Smooth muscle cell (in vitro differentiated cells): ENCODE data around the gene AP1S3. TPM values are rescaled to one million over a fixed set of nuclear protein-coding genes. Genes with fewer than 3 reads are reported as not detected.

ENCODE experiments used
- DNase-seq: peaks from one replicate; lab custom pipeline; 2025; ENCODE audit not compliant: unreplicated experiment; lab: John Stamatoyannopoulos, UW
- H2AFZ ChIP-seq: fragments of 200-600 bp; sonication (generic); 2 replicates; pipeline ENCODE4 v1.6.0; 2016; ENCODE audit warnings: antibody characterized with exemption, low read depth, mild to moderate bottlenecking
- H3F3A ChIP-seq: fragments of 200-600 bp; sonication (generic); 2 replicates; pipeline ENCODE4 v1.6.0; 2017; ENCODE audit warnings: antibody characterized with exemption, low read depth
- H3K27ac ChIP-seq: fragments of 200-600 bp; sonication (generic); 2 replicates; pipeline ENCODE4 v1.5.1; 2016; ENCODE audit warnings: low read depth, mild to moderate bottlenecking
- H3K27me3 ChIP-seq: fragments of 200-600 bp; sonication (generic); 2 replicates; pipeline ENCODE4 v1.6.1; 2016; ENCODE audit warnings: low read depth, mild to moderate bottlenecking
- H3K36me3 ChIP-seq: fragments of 200-600 bp; sonication (generic); 2 replicates; pipeline ENCODE4 v1.5.1; 2016; ENCODE audit warnings: low read depth
- H3K4me1 ChIP-seq: fragments of 200-600 bp; sonication (generic); 2 replicates; pipeline ENCODE4 v1.5.1; 2016; ENCODE audit warnings: low read depth
- H3K4me2 ChIP-seq: fragments of 200-600 bp; sonication (generic); 2 replicates; pipeline ENCODE4 v1.6.0; 2016; ENCODE audit warnings: mild to moderate bottlenecking
- H3K4me3 ChIP-seq: fragments of 200-600 bp; sonication (generic); 2 replicates; pipeline ENCODE4 v1.5.1; 2016; ENCODE audit warnings: mild to moderate bottlenecking
- H3K79me2 ChIP-seq: fragments of 200-600 bp; sonication (generic); 2 replicates; pipeline ENCODE4 v1.6.0; 2016; ENCODE audit warnings: low read depth, mild to moderate bottlenecking
- H3K9ac ChIP-seq: fragments of 200-600 bp; sonication (generic); 2 replicates; pipeline ENCODE4 v1.6.0; 2016; ENCODE audit warnings: low read depth
- H3K9me3 ChIP-seq: fragments of 200-600 bp; sonication (generic); replicated peaks from 2 replicates; pipeline ENCODE4 v1.5.1; 2016; ENCODE audit warnings: low read depth
- H4K20me1 ChIP-seq: fragments of 200-600 bp; sonication (generic); 2 replicates; pipeline ENCODE4 v1.6.0; 2016; ENCODE audit warnings: low read depth
- CTCF ChIP-seq: fragments of 200-600 bp; sonication (generic); IDR thresholded peaks from 2 replicates; pipeline ENCODE4 v1.5.1; 2017; ENCODE audit warnings: borderline replicate concordance, mild to moderate bottlenecking, antibody characterized with exemption; ENCODE audit not compliant: insufficient read depth, poor library complexity, severe bottlenecking
- WGBS: methylation state at CpG from one replicate; pipeline ENCODE4 v1.1.7; 2016; ENCODE audit warnings: low lambda C conversion rate; 5-methylcytosine and 5-hydroxymethylcytosine counted together
- polyA plus RNA-seq: library from polyadenylated mRNA; unstranded; fragments of >200 nt; fragmentation: Nextera tagmentation; extraction: Ambion mirVana; gene quantifications from 2 replicates; pipeline ENCODE4 v1.2.1, GENCODE V29; 2016
- total RNA-seq: library from RNA; depleted of rRNA; stranded (reverse); fragments of >200 nt; gene quantifications from 2 replicates; pipeline ENCODE4 v1.2.3, GENCODE V29; 2014

The AP1S3 gene
- total and polyA plus RNA-seq, 2 experiments from 2014 or later, result 1.4 to 11.4 TPM

- TF ChIP-seq CTCF, result no peak
- no peak overlapping the region for H3K4me2 ChIP-seq
- no peak for DNase-seq
- H2AFZ ChIP-seq, result no peak overlapping the region
- no peak overlapping the region for H3K4me3 ChIP-seq
- no peaks in the 10 kb centered on the region for H3K27me3 ChIP-seq
- no peak overlapping the region for H3K27ac ChIP-seq
- H3K36me3 ChIP-seq, result no peaks in the 10 kb centered on the region
- no peak overlapping the region for H3K9ac ChIP-seq
- H3K9me3 ChIP-seq, result no peaks in the 10 kb centered on the region
- WGBS, result 98% methylated on average over 2 of the region's 2 CpGs
- no peaks in the 10 kb centered on the region for H4K20me1 ChIP-seq
- H3K79me2 ChIP-seq, result no peaks in the 10 kb centered on the region
- H3F3A ChIP-seq, result no peaks in the 10 kb centered on the region
- no peaks in the 10 kb centered on the region for H3K4me1 ChIP-seq
Observed at GRCh38 chr2:223787358-223787757, 50.0 kb downstream of the AP1S3 start.

- Histone ChIP-seq H2AFZ (no peak overlapping the region), H3K4me3 (no peak overlapping the region), H3K36me3 (no peaks in the 10 kb centered on the region), H3K4me2 (no peak overlapping the region), H3K79me2 (no peaks in the 10 kb centered on the region), H3K9ac (no peak overlapping the region), H3K27me3 (no peaks in the 10 kb centered on the region), H4K20me1 (no peaks in the 10 kb centered on the region), H3K27ac (no peak overlapping the region), H3K9me3 (no peaks in the 10 kb centered on the region), H3F3A (no peaks in the 10 kb centered on the region), H3K4me1 (no peaks in the 10 kb centered on the region)
- TF ChIP-seq CTCF, result no peak
- 86% methylated on average over 4 of the region's 4 CpGs for WGBS
- no peak for DNase-seq
Observed at GRCh38 chr2:223786943-223787342, 50.4 kb downstream of the AP1S3 start.

GRCh38 chr2:223786236-223786635, 51.1 kb downstream of the AP1S3 start:
- no peaks in the 10 kb centered on the region for H3F3A ChIP-seq
- no peak overlapping the region for H3K27ac ChIP-seq
- no peaks in the 10 kb centered on the region for H3K36me3 ChIP-seq
- H2AFZ ChIP-seq, result no peak overlapping the region
- WGBS, result 88% methylated on average over 5 of the region's 5 CpGs
- DNase-seq, result no peak
- H3K4me1 ChIP-seq, result no peaks in the 10 kb centered on the region
- no peak for TF ChIP-seq CTCF
- H3K4me2 ChIP-seq, result no peak overlapping the region
- H3K79me2 ChIP-seq, result no peaks in the 10 kb centered on the region
- no peaks in the 10 kb centered on the region for H4K20me1 ChIP-seq
- no peak overlapping the region for H3K4me3 ChIP-seq
- H3K9me3 ChIP-seq, result no peaks in the 10 kb centered on the region
- no peak overlapping the region for H3K9ac ChIP-seq
- H3K27me3 ChIP-seq, result no peaks in the 10 kb centered on the region

GRCh38 chr2:223784221-223784772, 53.1 kb downstream of the AP1S3 start:
- no peak for TF ChIP-seq CTCF
- no peak for DNase-seq
- Histone ChIP-seq H3F3A (no peaks in the 10 kb centered on the region), H3K4me2 (no peak overlapping the region), H3K27me3 (no peaks in the 10 kb centered on the region), H3K9me3 (no peaks in the 10 kb centered on the region), H3K36me3 (no peaks in the 10 kb centered on the region), H3K27ac (no peak overlapping the region), H4K20me1 (no peaks in the 10 kb centered on the region), H3K4me3 (no peak overlapping the region), H3K79me2 (no peaks in the 10 kb centered on the region), H3K9ac (no peak overlapping the region), H3K4me1 (no peaks in the 10 kb centered on the region), H2AFZ (no peak overlapping the region)
- 81% methylated on average over 5 of the region's 5 CpGs for WGBS
